Stomach smooth muscle (tissue), 2 donors: ENCODE measurements around the gene FAM20C.
"Not testable (repeated sequence)": the region's sequence is repeated elsewhere in the genome, so short reads cannot be mapped to it uniquely, and the experiment has no call there.

ENCODE experiments used
- H3K27ac ChIP-seq: one replicate; pipeline ENCODE4 v1.7.0; 2013; ENCODE audit warnings: mild to moderate bottlenecking, low read length, inconsistent platforms
- H3K27me3 ChIP-seq, 2 donors: one replicate each; pipeline ENCODE4 v1.7.0; 2013; ENCODE audit warnings: low read length in 2 of 2; ENCODE audit not compliant: insufficient read depth in 2 of 2, control insufficient read depth in 1 of 2
- H3K36me3 ChIP-seq, 2 donors: one replicate each; pipeline ENCODE4 v1.7.0; 2013; ENCODE audit warnings: low read length in 2 of 2; ENCODE audit not compliant: control insufficient read depth in 2 of 2, insufficient read depth in 2 of 2
- H3K4me1 ChIP-seq: one replicate; pipeline ENCODE4 v1.7.0; 2013; ENCODE audit warnings: low read length; ENCODE audit not compliant: control insufficient read depth, insufficient read depth
- H3K4me3 ChIP-seq, 2 donors: one replicate each; pipeline ENCODE4 v1.7.0; 2013; ENCODE audit warnings: low read length in 2 of 2
- H3K9ac ChIP-seq, 2 donors: one replicate each; pipeline ENCODE4 v1.7.0; 2013; ENCODE audit warnings: low read length in 2 of 2, mild to moderate bottlenecking in 1 of 2
- H3K9me3 ChIP-seq, 2 donors: one replicate each; pipeline ENCODE4 v1.7.0; 2013; ENCODE audit warnings: low read length in 2 of 2; ENCODE audit not compliant: control insufficient read depth in 2 of 2
- donor health status: healthy.
- donor health status: Pancreatic carcinoma.

The FAM20C gene

DNA sequence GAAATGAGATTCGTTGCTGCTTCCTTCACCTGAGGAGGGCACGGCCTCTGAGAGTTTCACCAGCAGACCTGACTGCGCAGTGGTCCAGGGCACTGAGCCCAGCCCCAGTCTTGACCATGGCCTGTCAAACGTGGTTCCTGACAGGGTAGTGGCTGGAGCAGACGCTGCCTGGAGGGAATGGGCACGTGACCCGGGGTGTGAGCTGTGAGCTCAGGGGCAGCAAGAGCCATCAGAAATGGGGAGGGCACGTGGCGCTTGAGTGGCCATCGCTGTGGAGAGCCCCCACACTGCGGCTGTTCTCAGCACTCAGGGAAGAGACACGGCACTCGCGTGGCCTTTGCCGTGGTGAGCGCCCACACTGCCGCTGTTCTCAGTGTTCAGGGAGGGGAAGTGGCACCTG, 12.0 kb downstream of the FAM20C start:
- Histone ChIP-seq H3K4me1 (peaks cover 27% of the 10 kb centered on the region), H3K27me3 (no peaks in the 10 kb centered on the region), H3K9me3 (no peaks in the 10 kb centered on the region), H3K9ac (no peak overlapping the region), H3K27ac (no peak overlapping the region), H3K4me3 (no peak overlapping the region), H3K36me3 (peaks cover 49 to 61% of the 10 kb centered on the region in 2 donors)

DNA sequence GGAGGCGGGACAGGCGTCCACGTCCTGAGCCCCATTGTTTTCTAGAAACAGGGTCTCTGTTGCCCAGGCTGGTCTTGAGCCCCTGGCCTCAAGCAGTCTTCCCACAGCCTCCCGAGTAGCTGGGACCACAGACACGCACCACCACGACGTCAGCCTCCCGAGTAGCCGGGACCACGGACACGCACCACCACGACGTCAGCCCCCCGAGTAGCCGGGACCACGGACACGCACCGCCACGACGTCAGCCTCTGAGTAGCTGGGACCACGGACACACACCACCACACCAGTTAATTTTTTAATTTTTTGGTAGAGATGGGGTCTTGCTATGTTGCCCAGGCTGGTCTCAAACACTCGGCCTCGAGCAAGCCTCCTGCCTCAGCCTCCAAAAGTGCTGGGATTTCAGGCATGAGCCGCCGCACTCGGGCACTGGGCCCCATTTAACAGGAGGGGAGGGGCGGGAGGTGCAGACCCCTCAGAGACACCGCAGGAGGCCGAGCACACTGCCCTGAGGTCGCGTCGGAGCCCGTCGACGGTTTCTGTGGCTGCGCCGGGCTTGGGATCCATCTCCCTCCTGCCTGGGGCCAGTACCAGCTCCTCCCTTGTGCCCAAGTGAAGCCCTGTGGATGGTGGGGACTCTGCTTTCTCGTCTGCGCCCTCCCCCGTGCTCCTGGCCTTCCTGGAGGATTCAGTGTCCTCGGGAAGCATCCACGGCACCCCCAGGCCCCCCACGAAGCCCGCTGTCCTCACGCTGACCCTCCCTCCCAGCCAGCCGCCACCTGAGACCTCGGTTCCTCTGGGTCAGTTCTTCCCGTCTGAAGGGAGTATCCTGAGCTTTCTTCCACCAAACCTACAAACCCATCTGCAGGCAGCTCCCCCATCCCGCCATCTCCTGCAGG, 13.0 kb downstream of the FAM20C start:
- H3K27me3 ChIP-seq, result no peaks in the 10 kb centered on the region
- peaks cover 25% of the 10 kb centered on the region for H3K4me1 ChIP-seq
- H3K4me3 ChIP-seq, result no peak overlapping the region
- no peak overlapping the region for H3K9ac ChIP-seq
- H3K36me3 ChIP-seq, result peaks cover 47 to 64% of the 10 kb centered on the region in 2 donors
- H3K27ac ChIP-seq, result no peak overlapping the region
- H3K9me3 ChIP-seq, result no peaks in the 10 kb centered on the region

- H3K9ac ChIP-seq, H3K4me3 ChIP-seq, H3K27ac ChIP-seq, H3K9me3 ChIP-seq, H3K27me3 ChIP-seq: not testable (repeated sequence)
- H3K4me1 ChIP-seq, result peaks cover 24% of the 10 kb centered on the region
- H3K36me3 ChIP-seq, result peaks cover 38 to 55% of the 10 kb centered on the region in 2 donors
These were observed 14.0 kb downstream of the FAM20C start for GRCh38 chr7:206351-206750.

GRCh38 chr7:207418-208129, 15.2 kb downstream of the FAM20C start:
- Histone ChIP-seq H3K27me3 (no peaks in the 10 kb centered on the region), H3K9ac (no peak overlapping the region), H3K27ac (no peak overlapping the region), H3K4me1 (peaks cover 24% of the 10 kb centered on the region), H3K36me3 (peaks cover 34 to 47% of the 10 kb centered on the region in 2 donors), H3K4me3 (no peak overlapping the region), H3K9me3 (no peaks in the 10 kb centered on the region)

GRCh38 chr7:208130-208673, 15.8 kb downstream of the FAM20C start:
- Histone ChIP-seq H3K27ac (no peak overlapping the region), H3K36me3 (peaks cover 34 to 43% of the 10 kb centered on the region in 2 donors), H3K9me3 (no peaks in the 10 kb centered on the region), H3K4me1 (peaks cover 24% of the 10 kb centered on the region), H3K4me3 (no peak overlapping the region), H3K9ac (no peak overlapping the region), H3K27me3 (no peaks in the 10 kb centered on the region)

GRCh38 chr7:208816-209215, 16.4 kb downstream of the FAM20C start:
- no peak overlapping the region for H3K9ac ChIP-seq
- no peaks in the 10 kb centered on the region for H3K27me3 ChIP-seq

DNA sequence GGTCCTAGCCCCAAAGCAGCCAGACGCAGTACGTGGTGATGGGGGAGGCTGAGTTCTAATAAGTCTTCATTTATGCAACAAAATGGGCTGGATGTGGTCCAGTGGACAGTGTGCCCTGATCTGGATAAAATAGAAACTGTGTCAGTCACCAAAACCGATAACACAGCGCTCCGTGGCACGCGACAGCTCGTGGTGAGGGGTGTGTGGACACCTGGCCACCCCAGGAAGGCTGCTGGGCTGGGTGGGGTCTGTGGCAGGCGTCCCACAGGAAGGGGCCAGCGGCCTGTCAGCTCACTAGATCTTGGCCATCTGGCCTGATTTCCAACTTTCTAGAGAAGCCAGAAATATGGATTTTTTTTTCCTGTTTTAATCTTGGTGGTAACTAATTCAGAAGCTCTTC, 17.0 kb downstream of the FAM20C start:
- H3K9ac ChIP-seq, result no peak overlapping the region
- peaks cover 23% of the 10 kb centered on the region for H3K4me1 ChIP-seq
- H3K27ac ChIP-seq, result no peak overlapping the region
- no peak overlapping the region for H3K4me3 ChIP-seq
- no peaks in the 10 kb centered on the region for H3K27me3 ChIP-seq
- H3K36me3 ChIP-seq, result peaks cover 27 to 38% of the 10 kb centered on the region in 2 donors
- H3K9me3 ChIP-seq, result no peaks in the 10 kb centered on the region

More at GRCh38 chr7:208816-209215, 16.4 kb downstream of the FAM20C start:
- Histone ChIP-seq H3K9me3 (no peaks in the 10 kb centered on the region), H3K27ac (no peak overlapping the region), H3K4me3 (no peak overlapping the region), H3K36me3 (peaks cover 31 to 43% of the 10 kb centered on the region in 2 donors), H3K4me1 (peaks cover 20% of the 10 kb centered on the region)

DNA sequence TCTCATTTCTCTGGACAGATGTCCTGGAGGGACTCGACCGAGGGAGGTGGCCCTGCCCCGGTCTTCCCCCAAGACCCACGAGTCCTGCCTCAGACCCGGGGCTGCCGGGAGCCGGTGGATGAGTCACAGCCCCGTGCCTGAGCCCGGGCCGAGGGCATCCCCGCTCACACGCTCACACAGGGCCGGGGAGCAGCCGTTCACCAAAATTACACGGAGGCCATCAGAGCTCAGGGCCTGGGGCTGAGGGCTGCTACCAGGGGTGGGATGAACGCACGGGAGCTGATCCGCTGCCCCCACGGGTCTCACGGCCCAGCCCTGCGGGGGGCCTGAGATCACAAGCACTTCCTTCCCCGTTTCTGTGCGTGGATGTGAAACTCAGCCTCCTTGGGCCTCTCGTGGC, 17.5 kb downstream of the FAM20C start:
- H3K36me3 ChIP-seq, result peaks cover 26 to 33% of the 10 kb centered on the region in 2 donors
- H3K4me3 ChIP-seq, result no peak overlapping the region
- H3K27me3 ChIP-seq, result no peaks in the 10 kb centered on the region
- peaks cover 28% of the 10 kb centered on the region for H3K4me1 ChIP-seq
- H3K9ac ChIP-seq, result no peak overlapping the region
- H3K27ac ChIP-seq, result no peak overlapping the region
- H3K9me3 ChIP-seq, result no peaks in the 10 kb centered on the region

DNA sequence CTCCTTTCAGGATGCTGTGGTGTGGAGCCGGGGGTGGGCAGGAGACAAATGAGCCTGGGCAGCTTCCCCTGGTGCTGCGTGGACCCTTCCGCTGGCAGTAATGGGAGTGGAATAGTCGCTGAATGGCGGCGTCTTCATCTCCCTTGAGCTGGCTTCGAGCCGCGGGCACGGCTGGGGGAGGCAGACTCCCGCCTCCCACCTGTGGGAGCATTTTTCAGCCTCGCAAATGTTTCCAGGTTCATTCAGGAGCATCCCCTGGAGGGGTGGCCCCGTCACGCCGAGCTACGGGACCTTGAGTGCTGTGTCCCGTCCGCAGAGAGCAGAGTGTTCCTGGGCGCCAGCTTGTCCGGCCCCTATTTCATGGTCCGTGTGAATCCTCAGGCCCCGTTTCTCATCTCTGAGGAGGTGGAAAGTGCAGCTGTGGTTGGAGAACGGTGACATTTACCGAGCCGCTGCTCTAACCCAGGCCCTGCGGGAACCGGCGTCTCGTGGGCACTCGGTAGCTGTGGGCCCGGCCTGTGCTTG, 18.1 kb downstream of the FAM20C start:
- Histone ChIP-seq H3K27ac (no peak overlapping the region), H3K9me3 (no peaks in the 10 kb centered on the region), H3K4me1 (peaks cover 29% of the 10 kb centered on the region), H3K36me3 (peaks cover 23 to 28% of the 10 kb centered on the region in 2 donors), H3K4me3 (no peak overlapping the region), H3K27me3 (no peaks in the 10 kb centered on the region), H3K9ac (no peak overlapping the region)

DNA sequence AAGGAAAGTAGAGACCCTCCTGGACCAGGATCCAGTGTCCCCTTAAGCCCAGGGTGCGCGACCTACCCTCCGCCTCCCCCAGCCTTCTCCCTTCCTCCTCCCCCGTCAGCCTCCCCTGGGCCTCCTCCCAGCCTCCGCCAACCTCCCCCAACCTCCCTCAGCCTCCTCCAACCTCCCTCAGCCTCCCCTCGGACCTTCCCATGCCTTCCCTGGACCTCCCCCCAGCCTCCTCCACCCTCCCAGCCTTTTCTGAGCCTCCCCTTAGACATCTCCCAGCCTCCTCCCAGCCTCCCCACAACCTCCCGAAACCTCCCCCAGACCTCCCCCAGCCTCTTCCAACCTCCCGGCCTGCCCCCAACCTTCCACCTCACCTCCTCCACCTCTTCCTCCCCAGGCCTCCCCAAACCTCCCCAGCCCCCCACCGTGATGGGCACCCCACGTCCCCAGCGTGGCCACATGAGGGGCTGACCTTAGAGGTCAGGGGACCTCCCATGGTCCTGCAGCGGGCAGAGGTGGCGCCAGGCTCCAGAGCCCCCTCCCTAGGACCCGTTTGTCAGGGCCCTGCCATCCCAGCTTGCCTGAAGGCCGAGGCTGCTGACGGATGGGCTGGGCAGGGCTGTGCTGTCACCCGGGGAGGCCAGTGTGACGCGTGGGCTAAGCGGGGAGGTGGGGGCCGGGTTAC, 18.8 kb downstream of the FAM20C start:
- no peak overlapping the region for H3K27ac ChIP-seq
- no peak overlapping the region for H3K9ac ChIP-seq
- no peaks in the 10 kb centered on the region for H3K9me3 ChIP-seq
- H3K27me3 ChIP-seq, result no peaks in the 10 kb centered on the region
- peaks cover 29% of the 10 kb centered on the region for H3K4me1 ChIP-seq
- H3K36me3 ChIP-seq, result peaks cover 17 to 23% of the 10 kb centered on the region in 2 donors
- no peak overlapping the region for H3K4me3 ChIP-seq
